BJ (cell line): ENCODE measurements around the gene KIF13A. TPM values are rescaled to one million over a fixed set of nuclear protein-coding genes. Genes with fewer than 3 reads are reported as not detected.
A peak's percentile ranks its signal among the peaks of the same experiment; 100 is the strongest.
"Not testable (repeated sequence)": the region's sequence is repeated elsewhere in the genome, so short reads cannot be mapped to it uniquely, and the experiment has no call there.

Source experiments
- CTCF ChIA-PET: fragments of 350-600 bp; formaldehyde crosslinking; extraction: SDS; loops from one replicate; lab custom pipeline; 2021; ENCODE audit warnings: antibody characterized with exemption, inconsistent platforms; lab: Yijun Ruan, JAX
- POLR2A ChIA-PET: fragments of 300-600 bp; sonication (Branson Sonifier 250); formaldehyde crosslinking; extraction: SDS; loops from one replicate; lab custom pipeline; 2021; ENCODE audit warnings: antibody characterized with exemption; lab: Charles Lee
- DNase-seq: peaks from one replicate; pipeline ENCODE4 v3.0.0-alpha.2; 2011; ENCODE audit warnings: low read depth
- H3K27me3 ChIP-seq: 2 replicates; pipeline ENCODE4 v1.6.0; 2011; ENCODE audit warnings: low read length; ENCODE audit not compliant: control insufficient read depth, insufficient read depth
- H3K36me3 ChIP-seq: 2 replicates; pipeline ENCODE4 v1.5.1; 2011; ENCODE audit warnings: low read length; ENCODE audit not compliant: control insufficient read depth, insufficient read depth
- H3K4me3 ChIP-seq: 2 replicates; pipeline ENCODE4 v1.5.1; 2011; ENCODE audit warnings: low read depth, mild to moderate bottlenecking, control low read depth, low read length
- polyA plus RNA-seq: library from polyadenylated mRNA; depleted of rRNA; stranded (reverse); fragments of >200 nt; gene quantifications from 2 replicates; pipeline ENCODE4 v1.2.3, GENCODE V29; 2011
- TF ChIP-seq, protein P1 (sequence below): IDR thresholded peaks from 2 replicates; pipeline ENCODE4 v1.5.1; 2011; ENCODE audit warnings: low read depth, mild to moderate bottlenecking, control low read depth, inconsistent platforms, low read length, moderate library complexity; ENCODE audit not compliant: insufficient read depth

KIF13A gene
- polyA plus RNA-seq, 1 experiment, result 41.4 TPM

DNA sequence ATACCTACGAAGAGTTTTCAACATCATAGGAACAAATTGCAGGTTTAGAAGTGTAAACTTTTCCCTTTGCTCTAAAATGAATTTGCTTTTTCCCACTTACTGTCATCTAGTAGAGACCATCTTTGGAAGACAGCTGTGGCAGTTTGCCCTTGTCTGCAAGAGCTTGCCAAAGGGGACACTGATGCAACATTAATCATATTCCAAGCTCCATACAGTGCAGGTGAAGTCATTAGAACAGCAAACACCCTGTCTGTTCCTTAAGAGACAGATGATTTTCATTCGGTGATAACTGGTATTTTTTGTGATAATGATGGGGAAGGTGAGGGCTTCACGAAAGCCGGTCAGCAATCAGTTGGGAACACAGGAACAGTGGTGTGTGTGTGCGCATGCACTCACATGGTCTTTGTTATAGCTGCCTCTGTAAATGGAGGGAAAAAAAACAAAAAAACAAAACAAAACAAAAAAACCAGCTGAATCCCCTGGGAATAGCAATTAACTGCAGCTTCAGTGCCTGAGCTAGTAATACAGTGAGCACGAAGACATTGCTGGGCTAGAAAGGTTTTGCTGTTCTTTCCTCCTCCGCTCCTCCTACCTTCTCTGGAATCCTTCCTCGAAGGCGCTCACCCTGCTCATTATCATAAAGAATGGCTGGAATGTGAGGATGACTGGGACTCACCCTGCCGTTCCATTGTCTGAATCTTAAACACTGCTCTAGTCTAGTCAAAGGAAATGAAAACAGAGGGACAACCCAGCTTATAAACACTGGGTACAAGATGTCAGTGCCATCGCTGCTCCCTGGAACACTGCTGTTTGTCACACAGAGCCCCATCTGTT is 35.2 kb upstream of the KIF13A start:
- Histone ChIP-seq H3K36me3 (no peaks in the 10 kb centered on the region), H3K4me3 (peak overlapping the region; percentile 10; the same call in 1 of the 2 replicates), H3K27me3 (no peaks in the 10 kb centered on the region)
- DNase-seq, result no peak
- ChIA-PET CTCF (interaction anchor here (0.5 to 0.6 kb wide), 4 partner anchors 100 to 829 kb away, joined by 3 to 4 read pairs (median 3); partner anchors contain the start of gene NUP153), POLR2A (no interaction called here)
- TF ChIP-seq, protein P1, sequence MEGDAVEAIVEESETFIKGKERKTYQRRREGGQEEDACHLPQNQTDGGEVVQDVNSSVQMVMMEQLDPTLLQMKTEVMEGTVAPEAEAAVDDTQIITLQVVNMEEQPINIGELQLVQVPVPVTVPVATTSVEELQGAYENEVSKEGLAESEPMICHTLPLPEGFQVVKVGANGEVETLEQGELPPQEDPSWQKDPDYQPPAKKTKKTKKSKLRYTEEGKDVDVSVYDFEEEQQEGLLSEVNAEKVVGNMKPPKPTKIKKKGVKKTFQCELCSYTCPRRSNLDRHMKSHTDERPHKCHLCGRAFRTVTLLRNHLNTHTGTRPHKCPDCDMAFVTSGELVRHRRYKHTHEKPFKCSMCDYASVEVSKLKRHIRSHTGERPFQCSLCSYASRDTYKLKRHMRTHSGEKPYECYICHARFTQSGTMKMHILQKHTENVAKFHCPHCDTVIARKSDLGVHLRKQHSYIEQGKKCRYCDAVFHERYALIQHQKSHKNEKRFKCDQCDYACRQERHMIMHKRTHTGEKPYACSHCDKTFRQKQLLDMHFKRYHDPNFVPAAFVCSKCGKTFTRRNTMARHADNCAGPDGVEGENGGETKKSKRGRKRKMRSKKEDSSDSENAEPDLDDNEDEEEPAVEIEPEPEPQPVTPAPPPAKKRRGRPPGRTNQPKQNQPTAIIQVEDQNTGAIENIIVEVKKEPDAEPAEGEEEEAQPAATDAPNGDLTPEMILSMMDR, result no peak

DNA sequence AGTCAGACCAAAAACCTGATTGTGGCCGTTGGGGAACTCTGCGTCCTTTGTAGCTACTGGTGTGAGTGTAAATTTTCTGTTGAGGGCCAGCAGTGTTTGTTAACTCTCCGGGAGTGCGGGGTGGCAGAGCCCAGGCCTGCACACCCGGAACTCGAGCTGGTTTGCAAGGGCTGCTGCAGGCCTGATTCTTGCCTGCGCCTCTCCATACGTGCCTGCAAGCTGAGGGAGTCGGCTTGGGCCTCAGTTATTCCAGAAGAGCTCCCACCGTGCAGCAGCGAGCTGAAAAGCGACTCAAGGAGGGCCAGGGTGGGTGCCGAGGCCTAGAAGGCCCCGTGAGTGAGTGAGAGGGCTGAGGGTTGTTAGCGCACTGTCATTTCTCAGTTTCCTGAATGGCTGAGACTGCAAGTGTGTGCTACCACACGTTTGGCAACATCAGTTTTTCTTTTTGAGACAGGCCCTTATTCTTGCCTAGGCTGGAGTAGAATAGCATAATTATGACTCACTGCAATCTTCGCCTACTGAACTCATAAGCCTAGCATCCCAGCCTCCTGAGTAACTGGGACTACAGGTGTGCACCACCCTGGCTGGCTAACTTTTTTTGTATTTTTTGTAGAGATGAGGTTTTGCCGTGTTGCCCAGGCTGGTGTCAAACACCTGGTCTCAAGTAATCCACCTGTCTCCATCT is 33.9 kb upstream of the KIF13A start:
- H3K4me3 ChIP-seq, result no peak overlapping the region
- ChIA-PET POLR2A (no interaction called here), CTCF (no interaction called here)
- no peaks in the 10 kb centered on the region for H3K36me3 ChIP-seq
- TF ChIP-seq, protein P1, result no peak
- H3K27me3 ChIP-seq, result no peaks in the 10 kb centered on the region
- DNase-seq, result no peak

DNA sequence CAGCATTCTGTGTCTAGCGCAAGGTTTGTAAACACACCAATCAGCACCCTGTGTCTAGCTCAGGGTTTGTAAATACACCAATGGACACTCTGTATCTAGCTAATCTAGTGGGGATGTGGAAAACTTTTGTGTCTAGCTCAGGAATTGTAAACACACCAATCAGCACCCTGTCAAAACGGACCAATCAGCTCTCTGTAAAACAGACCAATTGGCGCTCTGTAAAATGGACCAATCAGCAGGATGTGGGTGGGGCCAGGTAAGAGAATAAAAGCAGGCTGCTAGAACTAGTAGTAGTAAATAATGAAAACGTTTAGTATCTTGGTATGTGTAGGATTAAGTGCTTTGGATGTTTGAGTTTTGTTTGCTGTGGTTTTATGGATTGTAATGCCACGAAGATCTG is 33.1 kb upstream of the KIF13A start:
- H3K36me3 ChIP-seq, POLR2A ChIA-PET, H3K27me3 ChIP-seq, H3K4me3 ChIP-seq, DNase-seq, CTCF ChIA-PET: not testable (repeated sequence)

DNA sequence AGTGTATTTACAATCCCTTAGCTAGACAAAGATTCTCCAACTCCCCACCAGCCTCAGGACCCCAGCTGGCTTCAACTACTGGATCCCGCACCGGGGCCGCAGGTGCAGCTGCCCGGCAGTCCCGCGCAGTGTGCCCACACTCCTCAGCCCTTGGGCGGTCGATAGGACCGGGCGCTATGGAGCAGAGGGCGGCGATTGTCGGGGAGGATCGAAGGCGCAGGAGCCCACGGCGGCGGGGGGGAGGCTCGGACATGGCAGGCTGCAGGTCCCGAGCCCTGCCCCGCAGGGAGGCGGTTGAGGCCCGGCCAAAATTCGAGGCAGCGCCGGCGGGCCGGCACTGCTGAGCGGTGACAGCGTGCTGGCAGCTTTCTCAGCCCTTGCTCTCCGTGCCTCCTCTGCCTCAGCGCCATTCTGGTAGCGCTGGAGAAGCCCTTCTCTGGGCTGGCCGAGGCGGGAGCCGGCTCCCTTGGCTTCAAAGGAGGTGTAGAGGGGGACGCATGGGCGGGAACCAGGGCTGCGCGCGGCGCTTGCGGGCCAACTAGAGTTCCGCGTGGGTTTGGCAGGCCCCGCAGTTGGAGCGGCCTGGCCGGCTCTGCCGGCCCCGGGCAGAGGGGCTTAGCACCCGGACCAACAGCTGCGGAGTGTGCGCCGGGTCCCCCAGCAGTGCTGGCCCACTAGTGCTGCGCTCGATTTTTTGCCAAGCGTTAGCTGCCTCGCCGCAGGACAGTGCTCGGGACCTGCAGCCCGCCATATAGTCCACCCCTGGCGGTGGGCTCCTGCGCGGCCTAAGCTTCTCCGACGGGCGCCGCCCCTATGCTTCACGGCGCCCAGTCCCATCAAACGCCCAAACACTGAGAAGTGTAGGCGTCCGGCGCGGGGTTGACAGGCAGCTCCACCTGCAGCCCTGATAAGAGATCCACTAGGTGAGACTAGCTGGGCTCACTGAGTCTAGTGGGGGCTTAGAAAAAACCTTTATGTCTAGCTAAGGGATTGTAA is 32.4 kb upstream of the KIF13A start:
- no peak for DNase-seq
- CTCF ChIA-PET, result no interaction called here
- Histone ChIP-seq H3K4me3 (no peak overlapping the region), H3K27me3 (no peaks in the 10 kb centered on the region), H3K36me3 (no peaks in the 10 kb centered on the region)
- POLR2A ChIA-PET, result interaction anchor here (0.6 kb wide), 1 partner anchor 22 kb away, joined by 10 read pairs; no protein-coding TSS in a partner anchor
- TF ChIP-seq, protein P1, result no peak

DNA sequence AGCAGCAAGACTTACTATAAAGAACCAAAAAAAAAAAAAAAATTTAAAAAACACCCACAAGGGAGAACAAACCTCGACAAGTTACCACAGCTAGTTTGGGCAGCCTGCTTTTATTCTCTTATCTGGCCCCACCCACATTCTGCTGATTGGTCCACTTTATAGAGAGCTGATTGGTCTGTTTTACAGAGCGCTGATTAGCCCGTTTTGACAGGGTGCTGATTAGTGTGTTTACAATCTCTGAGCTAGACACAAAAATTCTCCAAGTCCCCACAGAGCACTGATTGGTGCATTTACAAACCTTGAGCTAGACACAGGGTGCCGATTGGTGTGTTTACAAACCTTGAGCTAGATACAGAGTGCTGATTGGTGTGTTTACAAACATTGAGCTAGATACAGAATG is 31.7 kb upstream of the KIF13A start:
- CTCF ChIA-PET, H3K27me3 ChIP-seq, DNase-seq, H3K36me3 ChIP-seq, H3K4me3 ChIP-seq: not testable (repeated sequence)
- POLR2A ChIA-PET, result interaction anchor here (0.6 kb wide), 1 partner anchor 23 kb away, joined by 10 read pairs; no protein-coding TSS in a partner anchor
